B cell (primary cell): ENCODE results near the gene EDN1.

ENCODE experiments used
- EZH2 ChIP-seq: IDR thresholded peaks from 2 replicates; pipeline ENCODE4 v1.6.1; 2012; ENCODE audit warnings: borderline replicate concordance, low read depth, mild to moderate bottlenecking, moderate library complexity, low read length; ENCODE audit not compliant: insufficient read depth, poor library complexity, severe bottlenecking
- TF ChIP-seq, protein P1 (sequence below): fragments of 200-600 bp; IDR thresholded peaks from one replicate; pipeline ENCODE4 v1.8.0; 2022; ENCODE audit warnings: antibody characterized with exemption, mild to moderate bottlenecking

DNA sequence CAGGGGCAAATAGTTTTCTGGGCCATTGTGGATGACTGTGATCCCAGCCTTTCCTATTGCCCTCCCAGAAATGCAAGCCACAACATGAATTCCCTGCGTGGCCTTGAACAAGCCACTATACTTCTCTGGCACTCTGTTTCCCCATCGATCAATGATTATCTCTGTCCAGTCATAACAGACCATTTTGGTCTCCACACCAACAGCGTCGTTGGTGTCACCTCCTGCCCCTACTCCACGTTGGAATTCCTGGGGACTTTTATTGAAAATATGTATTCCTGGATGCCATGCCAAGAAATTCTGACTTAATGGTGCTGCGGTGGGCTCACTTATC, 50.3 kb downstream of the EDN1 start:
- TF ChIP-seq, protein P1, sequence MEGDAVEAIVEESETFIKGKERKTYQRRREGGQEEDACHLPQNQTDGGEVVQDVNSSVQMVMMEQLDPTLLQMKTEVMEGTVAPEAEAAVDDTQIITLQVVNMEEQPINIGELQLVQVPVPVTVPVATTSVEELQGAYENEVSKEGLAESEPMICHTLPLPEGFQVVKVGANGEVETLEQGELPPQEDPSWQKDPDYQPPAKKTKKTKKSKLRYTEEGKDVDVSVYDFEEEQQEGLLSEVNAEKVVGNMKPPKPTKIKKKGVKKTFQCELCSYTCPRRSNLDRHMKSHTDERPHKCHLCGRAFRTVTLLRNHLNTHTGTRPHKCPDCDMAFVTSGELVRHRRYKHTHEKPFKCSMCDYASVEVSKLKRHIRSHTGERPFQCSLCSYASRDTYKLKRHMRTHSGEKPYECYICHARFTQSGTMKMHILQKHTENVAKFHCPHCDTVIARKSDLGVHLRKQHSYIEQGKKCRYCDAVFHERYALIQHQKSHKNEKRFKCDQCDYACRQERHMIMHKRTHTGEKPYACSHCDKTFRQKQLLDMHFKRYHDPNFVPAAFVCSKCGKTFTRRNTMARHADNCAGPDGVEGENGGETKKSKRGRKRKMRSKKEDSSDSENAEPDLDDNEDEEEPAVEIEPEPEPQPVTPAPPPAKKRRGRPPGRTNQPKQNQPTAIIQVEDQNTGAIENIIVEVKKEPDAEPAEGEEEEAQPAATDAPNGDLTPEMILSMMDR = no peak
- no peak for TF ChIP-seq EZH2
